ENCODE measurements around the gene HIKESHI. TPM values are rescaled to one million over a fixed set of nuclear protein-coding genes. Genes with fewer than 3 reads are reported as not detected.

Gene HIKESHI
- total and polyA plus RNA-seq, 2 experiments from 2014 or later = 49.4 to 88.6 TPM

GRCh38 chr11:86269645-86270044 is 32.4 kb upstream of the HIKESHI start:
- Histone ChIP-seq H3K4me2 (ENCODE audit: unreplicated experiment) (no peak overlapping the region), H3K9ac (no peak overlapping the region), H3F3A (ENCODE audit: insufficient read depth) (no peaks in the 10 kb centered on the region; the same call in 1 of the 2 replicates), H4K20me1 (ENCODE audit: insufficient read depth) (no peaks in the 10 kb centered on the region), H3K27ac (no peak overlapping the region), H2AFZ (no peak overlapping the region), H3K4me3 (no peak overlapping the region), H3K79me2 (ENCODE audit: insufficient read depth) (peaks cover 87% of the 10 kb centered on the region), H3K36me3 (ENCODE audit: low read depth) (peaks cover 36% of the 10 kb centered on the region), H3K27me3 (replicated peaks; ENCODE audit: insufficient read depth) (no peaks in the 10 kb centered on the region), H3K4me1 (ENCODE audit: insufficient read depth) (no peaks in the 10 kb centered on the region), H3K9me3 (ENCODE audit: low read depth) (no peaks in the 10 kb centered on the region), H3K9me2 (ENCODE audit: insufficient read depth) (no peaks in the 10 kb centered on the region)
- WGBS, 2 experiments (ENCODE audit: low coverage in 1 of 2, low lambda C conversion rate in 2 of 2, missing lambda C conversion rate in 2 of 2) = 95 to 100% methylated on average over 1 of the region's 1 CpG
- no peak for TF ChIP-seq EZH2 (IDR thresholded peaks at IDR 0.05; ENCODE audit: insufficient read depth, poor library complexity, severe bottlenecking)
- in situ Hi-C loops (cut with MboI) = no loop called here
- no peak for DNase-seq

GRCh38 chr11:86274503-86274902 is 27.5 kb upstream of the HIKESHI start:
- Histone ChIP-seq H3K9me2 (ENCODE audit: insufficient read depth) (no peaks in the 10 kb centered on the region), H3K9me3 (ENCODE audit: low read depth) (no peaks in the 10 kb centered on the region), H2AFZ (no peak overlapping the region), H3K27ac (no peak overlapping the region), H3F3A (ENCODE audit: insufficient read depth) (no peaks in the 10 kb centered on the region), H3K4me2 (ENCODE audit: unreplicated experiment) (no peak overlapping the region), H3K4me1 (ENCODE audit: insufficient read depth) (no peaks in the 10 kb centered on the region), H4K20me1 (ENCODE audit: insufficient read depth) (no peaks in the 10 kb centered on the region), H3K9ac (no peak overlapping the region), H3K4me3 (no peak overlapping the region), H3K27me3 (replicated peaks; ENCODE audit: insufficient read depth) (no peaks in the 10 kb centered on the region), H3K79me2 (ENCODE audit: insufficient read depth) (peaks cover 89% of the 10 kb centered on the region), H3K36me3 (ENCODE audit: low read depth) (peaks cover 44% of the 10 kb centered on the region)
- WGBS, 2 experiments (ENCODE audit: low coverage in 1 of 2, low lambda C conversion rate in 2 of 2, missing lambda C conversion rate in 2 of 2) = 86 to 89% methylated on average over 6 of the region's 6 CpGs
- DNase-seq = no peak
- in situ Hi-C loops (cut with MboI) = no loop called here
- TF ChIP-seq EZH2phosphoT487 (IDR thresholded peaks at IDR 0.05; ENCODE audit: insufficient read depth, low read depth) (no peak), EZH2 (IDR thresholded peaks at IDR 0.05; ENCODE audit: insufficient read depth, poor library complexity, severe bottlenecking) (no peak)

- Histone ChIP-seq H2AFZ (no peak overlapping the region), H3K4me2 (ENCODE audit: unreplicated experiment) (no peak overlapping the region), H4K20me1 (ENCODE audit: insufficient read depth) (no peaks in the 10 kb centered on the region), H3F3A (ENCODE audit: insufficient read depth) (no peaks in the 10 kb centered on the region), H3K4me3 (no peak overlapping the region), H3K9me3 (ENCODE audit: low read depth) (no peaks in the 10 kb centered on the region), H3K79me2 (ENCODE audit: insufficient read depth) (peaks cover 89% of the 10 kb centered on the region), H3K36me3 (ENCODE audit: low read depth) (peaks cover 44% of the 10 kb centered on the region), H3K27me3 (replicated peaks; ENCODE audit: insufficient read depth) (no peaks in the 10 kb centered on the region), H3K27ac (no peak overlapping the region), H3K9me2 (ENCODE audit: insufficient read depth) (no peaks in the 10 kb centered on the region), H3K9ac (no peak overlapping the region), H3K4me1 (ENCODE audit: insufficient read depth) (no peaks in the 10 kb centered on the region)
- in situ Hi-C loops (cut with MboI) = no loop called here
- TF ChIP-seq EZH2phosphoT487 (IDR thresholded peaks at IDR 0.05; ENCODE audit: insufficient read depth, low read depth) (no peak), EZH2 (IDR thresholded peaks at IDR 0.05; ENCODE audit: insufficient read depth, poor library complexity, severe bottlenecking) (no peak)
- 97 to 99% methylated on average over 4 of the region's 4 CpGs for WGBS, 2 experiments (ENCODE audit: low coverage in 1 of 2, low lambda C conversion rate in 2 of 2, missing lambda C conversion rate in 2 of 2)
- no peak for DNase-seq
These were observed 27.0 kb upstream of the HIKESHI start for GRCh38 chr11:86274999-86275398.

- in situ Hi-C loops (cut with MboI) = no loop called here
- Histone ChIP-seq H4K20me1 (ENCODE audit: insufficient read depth) (no peaks in the 10 kb centered on the region), H3K4me2 (ENCODE audit: unreplicated experiment) (no peak overlapping the region), H3K27ac (no peak overlapping the region), H3K9ac (no peak overlapping the region), H2AFZ (no peak overlapping the region), H3K36me3 (ENCODE audit: low read depth) (peaks cover 45% of the 10 kb centered on the region), H3K4me1 (ENCODE audit: insufficient read depth) (no peaks in the 10 kb centered on the region), H3K79me2 (ENCODE audit: insufficient read depth) (peaks cover 86% of the 10 kb centered on the region), H3K4me3 (no peak overlapping the region), H3K9me2 (ENCODE audit: insufficient read depth) (no peaks in the 10 kb centered on the region), H3K9me3 (ENCODE audit: low read depth) (no peaks in the 10 kb centered on the region), H3F3A (ENCODE audit: insufficient read depth) (no peaks in the 10 kb centered on the region), H3K27me3 (replicated peaks; ENCODE audit: insufficient read depth) (no peaks in the 10 kb centered on the region)
- 97 to 100% methylated on average over 2 of the region's 2 CpGs for WGBS, 2 experiments (ENCODE audit: low coverage in 1 of 2, low lambda C conversion rate in 2 of 2, missing lambda C conversion rate in 2 of 2)
- TF ChIP-seq EZH2 (IDR thresholded peaks at IDR 0.05; ENCODE audit: insufficient read depth, poor library complexity, severe bottlenecking) = no peak
- no peak for TF ChIP-seq EZH2phosphoT487 (IDR thresholded peaks at IDR 0.05; ENCODE audit: insufficient read depth, low read depth)
- DNase-seq = no peak
These were observed 26.3 kb upstream of the HIKESHI start for GRCh38 chr11:86275493-86276370.

Data from GM23248 (cell line).